Inflammatory macrophage treated with lipopolysaccharide for 1 hour (primary cell): ENCODE data around the gene YY1.
"Not testable (repeated sequence)": the region's sequence is repeated elsewhere in the genome, so short reads cannot be mapped to it uniquely, and the experiment has no call there.

Source experiments
- DNase-seq, 2 donors: peaks; one replicate each; pipeline ENCODE4 v3.0.0-alpha.2; 2020 to 2022

YY1 gene

DNA sequence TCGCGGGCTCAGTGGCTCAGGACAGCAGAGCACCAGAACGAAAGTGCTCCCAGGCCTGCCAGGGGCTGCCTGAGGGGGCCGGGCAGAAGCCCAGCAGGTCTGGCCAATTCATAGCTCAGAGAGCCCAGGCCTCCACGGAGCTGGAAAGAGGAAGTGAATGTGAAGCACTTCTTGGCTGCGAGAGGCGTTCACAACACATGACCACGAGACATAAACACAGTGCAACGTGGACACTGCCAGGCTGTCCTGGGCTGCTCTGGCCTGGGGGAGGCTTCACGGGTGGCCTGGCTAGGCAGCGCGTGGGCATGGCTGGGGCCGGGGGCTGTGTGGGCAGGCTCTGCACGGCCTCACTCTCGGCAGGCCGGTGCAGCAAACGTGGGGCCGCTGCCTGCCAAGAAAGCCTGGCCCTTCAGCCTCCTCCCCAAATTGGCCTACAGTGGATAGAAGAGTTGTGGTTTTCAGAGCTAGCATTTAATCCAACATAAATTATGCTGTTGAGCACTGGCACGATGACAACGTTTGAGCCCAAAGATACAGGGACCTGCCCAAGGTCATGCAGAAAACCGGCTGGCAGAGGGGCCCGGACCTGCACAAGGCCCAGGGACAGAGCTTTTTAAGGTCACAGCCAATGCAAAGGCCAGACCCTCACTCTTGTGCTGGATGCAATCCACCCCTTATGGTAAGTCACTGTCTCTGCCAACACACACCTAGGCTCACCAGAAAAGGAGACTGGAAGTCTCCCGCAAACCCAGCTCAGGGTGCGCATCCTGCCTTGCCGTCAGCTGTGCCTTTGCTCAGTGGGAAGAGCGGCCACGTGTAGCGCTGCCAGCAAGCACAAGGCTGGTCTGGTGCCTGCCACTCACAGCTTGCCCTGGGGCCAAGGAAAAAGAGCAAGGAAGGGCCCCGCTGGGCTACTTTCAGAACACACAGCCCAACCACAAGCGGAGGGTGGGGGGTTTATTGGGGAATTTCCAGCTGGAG is 58.7 kb downstream of the YY1 start:
- DNase-seq: peak; percentile 76 to 77

DNA sequence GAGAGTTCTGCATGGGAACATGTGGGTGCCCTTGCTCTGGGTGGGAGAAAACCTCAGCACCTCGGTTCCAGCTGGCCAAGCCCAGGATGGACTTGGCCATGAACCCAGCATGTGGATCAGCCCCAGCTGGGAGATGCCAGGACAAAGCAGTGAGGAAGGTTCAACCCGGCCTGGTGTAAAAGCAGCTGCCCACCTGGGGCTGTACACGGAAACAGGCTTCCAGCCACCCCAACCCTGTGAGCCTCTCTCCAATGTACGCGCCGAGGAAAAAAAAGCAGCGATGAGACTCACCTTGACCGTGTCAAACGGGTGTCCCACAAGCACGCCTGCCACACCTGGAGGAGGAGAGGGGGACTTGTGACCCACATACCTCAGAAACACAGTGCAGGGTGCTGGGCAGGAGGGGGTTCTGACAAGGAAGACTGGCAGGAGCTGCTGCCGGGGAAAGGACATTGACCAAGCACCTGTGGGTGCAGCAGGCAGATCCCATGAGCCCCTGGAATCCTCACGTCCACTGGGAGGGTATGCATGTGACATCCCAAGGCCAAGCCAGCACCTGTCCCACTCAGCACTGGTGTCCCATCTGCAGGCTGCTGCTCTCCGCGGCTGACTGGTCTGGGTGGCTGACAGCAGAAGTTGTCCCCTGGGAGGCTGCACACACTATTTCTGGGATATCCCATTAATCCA is 59.8 kb downstream of the YY1 start:
- no peak for DNase-seq

DNA sequence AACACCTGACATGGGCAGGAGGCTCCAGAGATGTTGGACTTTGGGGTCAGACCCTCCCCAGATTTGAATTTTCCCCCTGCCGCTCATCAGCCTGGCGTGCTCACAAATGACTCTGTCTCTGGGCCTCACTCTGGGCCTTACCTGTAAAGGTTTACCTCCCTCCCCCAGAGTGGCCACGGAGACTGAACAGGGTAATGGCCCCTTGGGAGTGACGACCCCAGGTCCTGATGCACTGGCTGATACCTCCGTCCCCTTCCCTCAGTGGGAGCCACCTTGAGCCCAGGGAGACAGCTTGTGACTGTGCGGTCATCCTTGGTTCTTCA is 60.3 kb downstream of the YY1 start:
- DNase-seq: no peak

DNA sequence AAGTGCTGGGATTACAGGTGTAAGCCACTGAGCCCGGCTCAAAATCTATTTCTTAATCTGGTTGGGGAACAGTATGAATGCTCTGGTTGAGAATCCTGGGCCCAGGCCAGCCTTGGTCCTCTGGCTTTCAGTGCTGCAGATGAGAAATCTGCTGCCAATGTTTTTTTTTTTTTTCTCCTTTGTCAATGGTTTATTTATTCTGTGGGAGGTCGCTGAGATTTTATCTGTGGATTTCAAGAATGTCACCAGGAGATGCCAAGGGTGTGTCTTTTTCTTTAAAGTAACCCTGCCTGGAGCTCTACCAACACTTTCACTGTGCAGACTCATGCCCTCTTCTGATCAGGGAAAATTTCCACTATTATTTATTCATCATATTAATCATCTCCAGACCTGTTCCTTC is 63.7 kb downstream of the YY1 start:
- no peak for DNase-seq

DNA sequence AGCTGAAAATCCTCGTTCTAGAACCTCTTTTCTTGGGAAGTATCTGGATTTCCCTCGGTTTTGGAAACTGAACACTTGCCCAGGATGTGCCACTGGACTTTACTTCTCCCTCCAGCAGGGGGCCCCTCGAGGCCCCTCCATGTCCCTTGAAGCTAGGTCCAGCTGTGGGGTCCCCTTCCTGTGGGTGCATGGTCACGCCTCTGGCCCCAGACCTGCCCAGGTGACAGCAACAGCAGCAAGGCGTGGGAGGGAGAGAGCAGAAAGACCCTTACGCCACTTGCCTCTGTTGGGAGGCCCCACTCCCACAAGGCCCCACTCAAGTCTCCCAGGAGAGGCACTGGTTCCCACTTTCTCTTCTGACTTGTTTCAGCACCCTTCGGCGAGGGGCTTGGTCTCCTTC is 64.2 kb downstream of the YY1 start:
- peak in 1 of 2 donors; percentile 33 for DNase-seq

DNA sequence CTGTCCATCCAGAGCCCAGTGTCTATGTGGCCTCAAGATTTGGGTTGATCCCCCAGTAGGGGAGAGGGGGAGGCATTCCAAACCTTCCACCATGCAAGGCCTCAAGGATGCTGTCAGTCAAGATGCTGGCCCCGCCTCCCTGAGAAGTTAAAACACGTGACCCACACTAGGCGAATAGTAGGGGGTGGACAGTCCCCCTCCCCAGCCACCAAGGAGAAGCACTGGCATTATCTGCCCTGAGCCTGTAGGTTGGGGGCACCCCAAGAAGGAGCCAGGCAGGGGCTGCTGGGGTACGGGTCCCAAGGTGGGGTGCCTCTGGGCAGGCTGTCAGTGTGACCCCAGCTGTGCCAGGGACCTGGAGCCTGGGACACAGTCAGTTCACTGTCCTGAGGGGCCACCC is 65.0 kb downstream of the YY1 start:
- DNase-seq: no peak

DNA sequence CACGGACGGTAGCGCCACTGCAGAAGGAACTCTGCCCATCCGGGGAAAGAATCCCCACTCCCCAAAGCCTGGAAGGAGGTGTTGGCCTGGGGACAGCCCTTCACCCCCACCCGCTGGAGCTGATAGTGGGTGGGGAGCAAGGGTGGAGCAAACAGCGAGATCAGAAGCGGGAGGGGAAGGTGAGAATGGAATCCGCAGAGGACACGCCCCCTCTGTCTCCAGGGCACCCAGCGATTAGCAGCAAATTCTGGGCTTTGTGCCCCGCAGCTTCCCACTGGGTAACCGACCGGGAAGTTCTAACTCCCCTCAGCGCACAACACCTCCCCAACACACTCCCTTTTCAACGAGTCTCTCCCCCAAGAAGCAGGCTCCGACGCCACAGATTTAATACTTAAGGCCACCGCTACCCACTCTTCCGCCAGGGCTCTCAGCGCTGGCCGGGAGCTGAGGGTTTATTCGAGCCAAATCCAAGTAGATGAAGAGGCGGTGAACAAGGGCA is 65.9 kb downstream of the YY1 start:
- DNase-seq: no peak

DNA sequence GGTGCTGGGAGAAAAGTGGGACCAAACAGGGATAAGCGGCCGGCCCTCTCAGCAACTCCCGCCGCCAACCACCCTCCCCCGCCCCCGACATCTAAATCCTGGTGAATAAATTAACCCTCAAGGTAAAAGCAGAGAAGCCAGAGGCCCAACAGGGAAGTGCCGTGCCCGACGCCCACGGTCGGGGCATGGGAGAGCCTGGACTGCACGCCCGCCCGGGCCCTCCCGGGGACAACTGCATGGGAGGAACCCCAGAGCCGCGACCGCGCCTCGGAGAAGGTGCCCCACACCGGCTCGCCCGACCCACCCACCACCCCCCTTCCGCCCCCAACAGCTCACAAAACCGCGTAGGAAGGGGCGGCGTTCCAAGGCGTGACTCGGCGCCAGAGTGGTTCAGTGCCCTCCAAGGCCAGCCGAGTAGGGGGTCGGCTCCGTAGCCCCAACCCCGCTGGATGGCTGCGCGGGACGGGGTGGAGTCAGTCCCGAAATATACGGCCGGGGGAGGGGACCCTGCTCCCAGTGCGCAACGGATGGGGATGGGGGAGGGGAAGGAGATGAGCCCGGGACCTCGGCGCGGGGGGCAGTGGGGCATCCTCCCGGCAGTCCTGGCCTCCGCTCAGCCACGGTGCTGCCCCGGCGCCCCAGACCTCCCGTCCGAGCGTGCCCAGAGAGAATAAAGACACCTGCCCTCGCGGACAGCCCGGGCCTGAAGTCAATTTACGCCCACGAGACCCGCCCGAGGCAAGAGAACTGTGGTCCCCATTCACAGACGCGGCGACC is 66.6 kb downstream of the YY1 start:
- DNase-seq: peak; percentile 69 to 76

DNA sequence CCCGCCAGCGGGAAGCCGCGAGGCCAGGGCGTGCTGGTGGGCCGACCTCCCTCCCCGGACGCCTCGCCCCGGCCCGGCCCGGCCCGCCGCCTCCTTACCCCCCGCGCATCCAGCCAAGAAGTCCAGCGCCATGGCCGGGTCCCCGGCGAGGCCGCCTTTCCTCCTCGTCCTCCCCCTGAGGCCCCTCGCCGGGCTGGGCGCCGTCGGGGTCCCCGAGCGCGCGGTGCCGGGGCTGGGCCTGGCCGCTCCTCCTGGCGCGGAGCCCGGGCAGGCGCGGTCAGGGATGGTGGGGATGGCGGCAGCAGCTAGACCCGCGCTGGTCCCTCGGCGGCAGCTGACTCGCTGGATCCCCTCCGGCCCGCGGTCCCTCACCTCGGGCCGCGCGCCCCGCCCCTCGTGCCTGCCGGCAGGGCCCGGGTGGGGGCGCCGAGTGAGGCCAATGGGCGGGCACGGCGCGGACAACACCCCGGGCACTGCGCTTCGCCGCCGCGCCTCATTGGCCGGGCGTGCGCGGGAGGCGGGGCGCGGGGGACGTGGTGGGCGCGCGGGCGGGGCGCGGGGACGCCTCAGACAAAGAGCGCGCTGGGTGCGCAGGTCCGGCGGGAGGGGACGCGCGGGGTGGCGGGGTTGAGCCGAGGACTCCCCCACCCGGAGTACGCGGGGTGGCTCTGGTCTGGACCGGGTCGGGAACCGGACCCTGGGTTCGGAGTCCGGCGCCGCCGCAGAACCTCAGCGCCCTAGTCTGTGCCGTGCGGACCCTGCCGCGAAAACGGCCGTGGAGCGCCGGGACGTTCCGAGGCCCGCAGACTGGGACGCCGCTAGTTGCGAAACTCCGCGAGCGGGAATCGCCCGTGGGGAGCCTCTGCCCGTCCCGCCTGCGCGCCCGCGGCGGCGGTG is 67.4 kb downstream of the YY1 start, which contains the start of gene SLC25A29:
SLC25A29 (minus strand) TSS at position 344 of the 897 bp plus-strand sequence; CDS start at position 132, 212 bp downstream.
- peak; percentile 79 to 81 for DNase-seq

DNA sequence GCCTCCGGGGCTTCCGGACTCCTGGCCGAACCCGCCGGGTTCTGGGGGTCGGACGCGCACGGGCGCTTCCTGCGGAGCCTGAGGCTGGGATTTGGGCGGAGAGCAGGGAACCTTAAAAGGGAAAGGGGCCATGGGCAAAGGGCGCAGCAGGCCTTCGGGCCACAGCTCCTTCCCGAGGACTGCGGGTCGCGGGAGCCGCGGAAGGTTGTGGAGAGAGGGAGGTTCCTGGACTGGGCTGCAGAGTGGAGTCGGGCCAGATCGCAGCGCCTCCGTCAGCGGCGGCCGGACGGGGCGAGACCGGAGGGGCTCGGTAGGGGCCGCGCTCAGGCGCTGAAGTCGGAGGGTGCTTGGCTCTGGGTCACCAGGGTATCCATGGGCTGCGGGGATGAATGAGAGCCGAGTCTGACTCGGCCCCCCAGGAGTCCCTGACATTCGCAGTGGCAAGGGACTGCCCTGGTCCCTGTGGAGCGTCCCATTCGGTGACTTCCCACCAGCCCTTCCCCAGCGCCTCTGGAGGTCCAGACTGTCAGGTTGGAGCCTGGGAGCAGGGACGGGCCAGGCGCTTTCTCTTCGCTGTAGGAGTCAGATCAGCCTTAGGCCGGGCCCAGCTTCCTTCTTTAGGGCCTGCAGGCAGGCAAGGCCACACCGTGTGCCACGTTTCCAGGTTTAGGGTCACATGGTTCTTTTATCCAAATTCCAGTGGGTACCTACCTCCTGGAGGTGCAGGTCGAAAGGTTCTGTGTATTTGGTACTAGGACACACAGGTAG is 68.2 kb downstream of the YY1 start:
- peak; percentile 28 to 36 for DNase-seq

DNA sequence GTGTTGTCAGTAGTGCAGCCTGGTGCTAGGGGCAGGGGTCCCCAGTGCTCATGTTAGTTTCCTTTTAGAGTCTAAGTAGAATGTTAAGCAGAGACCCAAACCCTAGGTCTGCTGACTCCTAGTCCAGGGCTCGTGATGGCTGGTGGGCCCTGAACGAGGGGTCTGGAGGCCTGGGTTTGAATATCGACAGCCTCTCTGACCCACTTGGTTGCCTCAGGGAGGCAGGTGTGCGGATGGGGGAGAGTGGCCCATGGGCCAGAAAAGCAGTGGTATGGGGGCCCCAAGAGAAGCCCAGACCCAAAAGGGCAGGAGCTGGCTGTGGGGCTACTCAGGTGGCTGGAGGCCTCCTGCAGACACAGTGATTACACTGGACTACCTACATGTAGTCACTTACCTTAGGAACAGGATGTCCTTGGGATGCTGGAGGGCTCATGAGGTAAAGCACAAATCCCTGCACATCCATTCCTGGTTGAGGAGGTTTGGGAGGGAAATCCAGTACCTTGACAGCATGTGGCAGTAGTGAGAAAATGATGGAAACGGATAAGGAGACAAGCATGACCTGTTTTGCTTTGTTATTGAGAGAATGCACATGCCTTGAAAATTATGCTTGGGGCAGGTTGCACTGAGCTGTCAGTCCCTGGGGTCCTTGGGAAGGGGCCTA is 69.0 kb downstream of the YY1 start:
- DNase-seq: no peak

DNA sequence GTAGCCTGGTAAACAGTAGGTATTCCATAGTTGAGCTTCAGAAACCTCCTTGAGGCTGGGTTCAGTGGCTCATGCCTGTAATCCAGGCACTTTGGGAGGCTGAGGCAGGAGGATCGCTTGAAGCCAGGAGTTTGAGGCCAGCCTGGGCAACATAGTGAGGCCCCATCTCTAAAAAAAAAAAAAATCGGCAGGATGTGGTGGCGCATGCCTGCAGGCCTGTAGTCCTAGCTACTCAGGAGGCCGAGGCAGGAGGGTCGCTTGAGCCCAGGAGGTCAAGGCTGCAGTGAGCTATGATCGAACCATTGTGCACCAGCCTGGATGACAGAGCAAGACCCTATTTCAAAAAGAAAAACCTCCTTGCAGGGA is 69.5 kb downstream of the YY1 start:
- not testable (repeated sequence) for DNase-seq

DNA sequence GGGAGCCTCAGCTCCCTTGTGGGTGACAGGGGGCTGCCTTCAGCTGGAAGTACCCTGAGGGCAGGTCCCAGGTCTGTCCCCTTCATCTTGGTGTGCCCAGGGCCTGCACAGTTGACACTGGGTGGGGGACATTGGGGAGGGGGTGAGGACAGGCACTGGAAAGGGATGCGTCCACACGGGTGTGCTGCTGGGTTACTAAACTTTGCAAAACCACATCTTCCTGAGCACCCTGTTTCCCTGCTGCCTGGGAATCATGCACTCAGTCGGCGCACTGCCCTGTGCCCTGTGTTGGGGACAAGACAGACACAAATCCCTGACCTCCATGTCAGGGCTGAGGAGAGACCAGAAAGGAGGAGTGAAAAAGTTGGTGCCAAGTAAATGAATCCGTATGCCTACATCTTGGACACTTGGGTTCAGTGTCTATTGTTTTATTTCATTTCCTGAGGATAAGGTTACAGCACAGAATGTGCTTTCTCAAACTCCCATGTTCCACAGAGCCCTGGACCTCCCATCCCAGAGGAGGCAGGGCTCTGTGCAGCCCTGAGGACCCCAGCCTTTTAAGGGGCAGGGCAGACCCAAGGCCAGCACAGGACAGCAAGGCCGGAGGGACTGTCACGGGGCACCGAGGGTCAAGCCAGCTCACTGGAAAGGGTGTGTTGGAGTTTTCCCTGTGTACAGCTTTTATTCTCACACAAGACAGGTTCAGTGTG is 70.2 kb downstream of the YY1 start:
- no peak for DNase-seq

DNA sequence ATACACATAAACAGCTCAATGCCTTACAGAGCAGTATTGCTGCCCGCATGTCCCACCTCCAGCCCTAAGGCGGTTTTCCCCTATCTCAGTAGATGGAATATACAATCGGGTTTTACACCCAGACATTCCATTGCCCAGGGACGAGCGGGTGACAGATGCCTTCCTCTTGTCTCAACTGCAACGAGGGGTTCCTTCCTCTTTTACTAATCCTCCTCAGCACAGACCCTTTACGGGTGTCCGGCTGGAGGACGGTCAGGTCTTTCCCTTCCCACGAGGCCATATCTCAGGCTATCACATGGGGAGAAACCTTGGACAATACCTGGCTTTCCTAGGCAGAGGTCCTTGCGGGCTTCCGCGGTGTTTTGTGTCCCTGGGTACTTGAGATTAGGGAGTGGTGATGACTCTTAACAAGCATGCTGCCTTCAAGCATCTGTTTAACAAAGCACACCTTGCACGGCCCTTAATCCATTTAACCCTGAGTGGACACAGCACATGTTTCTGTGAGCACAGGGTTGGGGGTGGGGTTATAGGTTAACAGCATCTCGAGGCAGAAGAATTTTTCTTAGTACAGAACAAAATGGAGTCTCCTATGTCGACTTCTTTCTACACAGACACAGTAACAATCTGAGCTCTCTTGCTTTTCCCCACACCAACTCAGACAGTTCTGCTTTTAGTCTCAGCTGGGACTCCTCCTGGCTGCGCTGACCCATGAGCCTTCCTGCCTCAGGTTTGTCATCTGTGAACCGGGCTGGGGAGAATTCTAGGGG is 73.3 kb downstream of the YY1 start:
- DNase-seq: peak; percentile 48 to 53

DNA sequence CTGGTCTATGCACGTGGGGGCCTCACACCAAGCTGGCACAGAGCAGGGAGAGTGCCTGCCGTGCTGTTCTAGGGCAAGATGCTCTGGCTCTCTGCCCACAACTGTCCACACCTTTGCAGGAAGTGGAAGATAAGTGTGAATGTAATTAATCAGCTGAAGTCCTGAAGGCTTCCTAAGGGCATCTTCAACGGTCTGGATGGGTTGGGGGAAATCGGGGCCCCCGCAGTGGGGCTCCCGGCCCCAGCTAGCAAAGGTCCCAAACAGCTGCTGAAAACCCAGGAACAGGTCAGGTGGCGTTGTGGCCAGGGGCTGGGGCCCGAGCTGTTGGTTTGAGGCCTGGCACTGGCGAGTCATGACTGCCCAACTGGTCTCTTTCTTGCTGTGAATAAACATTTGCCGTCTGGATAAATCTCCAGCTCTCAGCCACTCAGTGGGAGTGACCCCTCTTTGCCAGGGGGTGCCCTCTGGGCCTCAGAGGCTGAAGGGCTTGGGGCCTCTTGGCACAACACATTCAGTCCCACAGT is 74.0 kb downstream of the YY1 start:
- DNase-seq: no peak

DNA sequence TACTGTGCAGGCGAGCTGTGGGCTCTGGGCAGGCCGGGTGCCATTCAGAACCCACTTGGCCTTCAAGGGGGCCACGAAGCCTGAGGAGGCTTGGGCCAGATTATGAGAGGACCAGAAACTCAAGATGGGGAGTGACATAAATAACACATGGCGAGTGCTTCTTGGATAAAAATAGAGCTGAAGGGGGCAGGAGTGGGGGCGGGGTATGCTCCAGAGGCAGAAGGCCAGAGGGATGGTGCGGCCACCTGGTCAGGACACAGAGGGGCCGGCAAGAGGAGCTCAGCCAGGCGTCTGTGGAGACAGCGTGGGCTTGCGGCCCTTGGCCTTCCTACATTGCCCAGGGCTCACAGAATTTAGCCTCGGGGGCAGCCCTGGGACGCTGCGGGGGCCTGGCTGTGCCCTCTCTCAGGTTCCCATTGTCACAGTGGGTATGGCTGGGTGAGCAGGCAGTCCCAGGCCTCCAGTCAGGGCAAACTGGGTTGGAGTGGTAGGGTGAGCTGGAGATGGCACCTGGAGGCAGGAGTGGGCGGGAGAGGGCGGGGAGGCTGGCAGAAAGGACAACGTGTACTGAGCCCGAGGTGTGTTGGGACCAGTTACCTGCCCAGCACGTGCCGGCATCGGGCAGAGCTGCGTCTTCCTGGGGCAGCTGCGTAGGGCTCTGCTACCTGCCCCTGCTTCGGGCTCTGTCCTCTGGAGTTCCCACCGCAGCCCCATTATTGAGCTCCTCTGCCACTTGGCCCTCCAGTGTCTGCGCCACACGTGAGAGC is 74.7 kb downstream of the YY1 start:
- no peak for DNase-seq

DNA sequence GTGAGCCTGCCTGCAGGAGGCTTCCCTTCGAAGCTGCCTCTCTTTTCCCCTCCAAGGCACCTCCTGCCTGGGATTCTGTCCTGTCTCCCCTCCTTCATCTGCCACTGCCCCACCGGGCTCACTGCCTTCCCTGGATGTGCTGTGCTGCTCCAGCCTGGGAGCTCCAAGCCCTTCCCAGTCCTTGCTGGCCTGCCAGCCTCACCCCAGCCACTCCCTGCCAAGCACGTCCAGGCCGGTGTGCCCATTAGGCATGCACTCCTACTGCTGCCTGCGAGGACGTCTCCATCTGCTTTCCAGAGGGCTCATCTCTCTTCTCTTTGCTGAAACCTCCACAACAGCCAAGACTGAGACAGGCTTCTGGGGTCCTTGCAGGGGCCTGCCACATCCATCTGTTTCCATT is 75.8 kb downstream of the YY1 start:
- no peak for DNase-seq

DNA sequence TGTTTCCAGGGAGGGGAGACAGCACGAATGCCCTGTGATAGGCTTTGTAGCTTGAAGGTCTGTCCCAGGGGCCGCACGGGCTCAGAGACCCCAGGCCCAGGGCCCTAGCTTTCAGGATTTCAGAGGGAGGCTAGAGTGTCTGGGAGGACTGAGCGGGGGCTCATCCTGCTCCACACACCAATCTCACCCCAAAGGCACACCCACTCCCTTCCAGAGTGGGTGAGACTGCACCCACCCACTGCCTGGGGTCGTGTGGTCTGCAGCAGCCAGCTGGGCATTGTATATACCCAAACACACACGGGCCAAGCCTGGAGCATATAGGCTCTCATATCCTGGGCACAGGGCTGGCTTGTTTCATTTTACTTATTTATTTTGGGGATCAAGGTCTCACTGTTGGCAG is 78.4 kb downstream of the YY1 start:
- DNase-seq: no peak
